PC-3 (cell line): Measurements from ENCODE around the gene CIB1.

Experiments used
- EZH2phosphoT487 ChIP-seq: fragments of 300-600 bp; sonication (generic); IDR thresholded peaks from 2 replicates; pipeline ENCODE4 v1.6.1; 2018; ENCODE audit warnings: mild to moderate bottlenecking, antibody characterized with exemption, low read length, borderline replicate concordance
- TF ChIP-seq, protein P1 (sequence below): fragments of 300-600 bp; sonication (generic); conservative IDR thresholded peaks from 2 replicates; pipeline ENCODE4 v1.5.1; 2017; ENCODE audit warnings: antibody characterized with exemption, low read depth, mild to moderate bottlenecking, low read length

DNA sequence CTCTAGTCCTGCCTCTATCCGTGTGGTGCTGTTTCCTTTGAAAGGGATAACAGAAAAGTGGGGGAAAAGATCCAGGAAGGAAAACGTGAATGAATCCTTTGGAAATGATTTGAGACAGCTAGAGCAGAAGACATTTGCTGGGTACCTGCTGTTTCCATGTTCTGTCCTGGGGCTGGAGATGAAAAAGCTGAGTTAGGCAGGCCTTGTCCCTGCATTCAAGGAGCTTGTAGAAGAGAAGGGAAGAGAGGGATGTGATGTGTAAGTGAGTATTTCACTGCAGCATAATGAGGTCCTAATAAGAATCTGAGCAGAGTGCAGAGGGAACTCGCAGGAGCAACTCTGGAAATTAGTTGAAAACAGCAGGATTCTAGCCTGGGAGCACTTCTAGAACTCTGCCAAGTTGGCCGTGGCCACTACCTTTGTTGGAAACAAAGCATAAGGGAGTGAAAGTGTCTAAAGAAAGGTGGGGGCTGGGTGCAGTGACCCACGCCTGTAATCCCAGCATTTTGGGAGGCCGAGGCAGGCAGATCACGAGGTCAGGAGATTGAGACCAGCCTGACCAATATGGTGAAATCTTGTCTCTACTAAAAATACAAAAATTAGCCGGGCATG is 46.4 kb downstream of the CIB1 start:
- TF ChIP-seq, protein P1, sequence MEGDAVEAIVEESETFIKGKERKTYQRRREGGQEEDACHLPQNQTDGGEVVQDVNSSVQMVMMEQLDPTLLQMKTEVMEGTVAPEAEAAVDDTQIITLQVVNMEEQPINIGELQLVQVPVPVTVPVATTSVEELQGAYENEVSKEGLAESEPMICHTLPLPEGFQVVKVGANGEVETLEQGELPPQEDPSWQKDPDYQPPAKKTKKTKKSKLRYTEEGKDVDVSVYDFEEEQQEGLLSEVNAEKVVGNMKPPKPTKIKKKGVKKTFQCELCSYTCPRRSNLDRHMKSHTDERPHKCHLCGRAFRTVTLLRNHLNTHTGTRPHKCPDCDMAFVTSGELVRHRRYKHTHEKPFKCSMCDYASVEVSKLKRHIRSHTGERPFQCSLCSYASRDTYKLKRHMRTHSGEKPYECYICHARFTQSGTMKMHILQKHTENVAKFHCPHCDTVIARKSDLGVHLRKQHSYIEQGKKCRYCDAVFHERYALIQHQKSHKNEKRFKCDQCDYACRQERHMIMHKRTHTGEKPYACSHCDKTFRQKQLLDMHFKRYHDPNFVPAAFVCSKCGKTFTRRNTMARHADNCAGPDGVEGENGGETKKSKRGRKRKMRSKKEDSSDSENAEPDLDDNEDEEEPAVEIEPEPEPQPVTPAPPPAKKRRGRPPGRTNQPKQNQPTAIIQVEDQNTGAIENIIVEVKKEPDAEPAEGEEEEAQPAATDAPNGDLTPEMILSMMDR = no peak
- no peak for TF ChIP-seq EZH2phosphoT487
